Activated T-cell treated with anti-CD3 and anti-CD28 coated beads, Interleukin-2, amount 50 U/mL, for 72 hours (primary cell): ENCODE results near the gene HEXD. TPM values are rescaled to one million over a fixed set of nuclear protein-coding genes. Genes with fewer than 3 reads are reported as not detected.
"Not testable (repeated sequence)": the region's sequence is repeated elsewhere in the genome, so short reads cannot be mapped to it uniquely, and the experiment has no call there.

Source experiments
- ATAC-seq, 2 donors: fragments of 150-1000 bp; cut with Tn5 transposase; replicated peaks in 1 of 2; 2 replicates each; pipeline ENCODE4 v1.10.0; 2021; ENCODE audit warnings: moderate library complexity in 2 of 2, mild to moderate bottlenecking in 1 of 2
- DNase-seq, 2 donors: peaks; one replicate each; pipeline ENCODE4 v3.0.0; 2021 to 2022; ENCODE audit warnings: mixed read lengths in 1 of 2
- H3K27ac Mint-ChIP-seq: one replicate; pipeline ENCODE4 v1.8.0; 2022; ENCODE audit warnings: mild to moderate bottlenecking, moderate library complexity, mixed read lengths
- H3K27me3 Mint-ChIP-seq: one replicate; pipeline ENCODE4 v1.8.0; 2022; ENCODE audit warnings: low read depth, mixed read lengths
- H3K36me3 Mint-ChIP-seq, 2 donors: one replicate each; pipeline ENCODE4 v1.8.0; 2022; ENCODE audit warnings: mixed read lengths in 2 of 2, mild to moderate bottlenecking in 1 of 2; ENCODE audit not compliant: insufficient read depth in 2 of 2
- H3K4me1 Mint-ChIP-seq: one replicate; pipeline ENCODE4 v1.8.0; 2022; ENCODE audit warnings: low read depth, mixed read lengths
- H3K4me3 Mint-ChIP-seq, 2 donors: one replicate each; pipeline ENCODE4 v1.8.0; 2022; ENCODE audit warnings: mild to moderate bottlenecking in 2 of 2, mixed read lengths in 2 of 2, moderate library complexity in 2 of 2
- H3K9me3 Mint-ChIP-seq, 2 donors: one replicate each; pipeline ENCODE4 v1.8.0; 2022; ENCODE audit warnings: mixed read lengths in 2 of 2
- total RNA-seq, 2 donors: library from RNA; stranded (reverse); gene quantifications; one replicate each; pipeline ENCODE4 v1.2.3, GENCODE V29; 2022

The HEXD gene
- total RNA-seq, 2 donors from 2014 or later, result 26.4 to 26.7 TPM

GRCh38 chr17:82377294-82377693 is 40.9 kb upstream of the HEXD start:
- not testable (repeated sequence) for H3K27ac Mint-ChIP-seq, H3K4me3 Mint-ChIP-seq, ATAC-seq, DNase-seq, H3K9me3 Mint-ChIP-seq, H3K36me3 Mint-ChIP-seq
- Mint-ChIP-seq H3K4me1 (peaks cover 18% of the 10 kb centered on the region), H3K27me3 (peaks cover 57% of the 10 kb centered on the region)

GRCh38 chr17:82377924-82378740 is 40.0 kb upstream of the HEXD start:
- no peak overlapping the region for H3K4me3 Mint-ChIP-seq

GRCh38 chr17:82378741-82379021 is 39.5 kb upstream of the HEXD start:
- peaks cover 43% of the 10 kb centered on the region for H3K27me3 Mint-ChIP-seq
- H3K4me1 Mint-ChIP-seq, result peaks cover 5% of the 10 kb centered on the region
- no peak overlapping the region for H3K27ac Mint-ChIP-seq
- H3K36me3 Mint-ChIP-seq, result no peaks in the 10 kb centered on the region
- H3K4me3 Mint-ChIP-seq, result no peak overlapping the region
- no peaks in the 10 kb centered on the region for H3K9me3 Mint-ChIP-seq
- DNase-seq, result no peak
- ATAC-seq, result no peak

More at GRCh38 chr17:82377924-82378740, 40.0 kb upstream of the HEXD start:
- ATAC-seq (no peak), DNase-seq (no peak)
- Mint-ChIP-seq H3K27me3 (peaks cover 49% of the 10 kb centered on the region), H3K9me3 (no peaks in the 10 kb centered on the region), H3K27ac (no peak overlapping the region), H3K4me1 (peaks cover 10% of the 10 kb centered on the region), H3K36me3 (no peaks in the 10 kb centered on the region)

GRCh38 chr17:82380860-82381702 is 37.1 kb upstream of the HEXD start:
- peak; percentile 28 to 41 for ATAC-seq
- no peak overlapping the region for H3K4me3 Mint-ChIP-seq

GRCh38 chr17:82381703-82382009 is 36.5 kb upstream of the HEXD start:
- not testable (repeated sequence) for H3K9me3 Mint-ChIP-seq, ATAC-seq, H3K27ac Mint-ChIP-seq, DNase-seq, H3K36me3 Mint-ChIP-seq, H3K4me1 Mint-ChIP-seq, H3K4me3 Mint-ChIP-seq
- peaks cover 37% of the 10 kb centered on the region for H3K27me3 Mint-ChIP-seq

More at GRCh38 chr17:82380860-82381702, 37.1 kb upstream of the HEXD start:
- no peak overlapping the region for H3K27ac Mint-ChIP-seq
- H3K4me1 Mint-ChIP-seq, result peaks cover 5% of the 10 kb centered on the region
- DNase-seq, result no peak
- peaks cover 37% of the 10 kb centered on the region for H3K27me3 Mint-ChIP-seq
- no peaks in the 10 kb centered on the region for H3K36me3 Mint-ChIP-seq
- H3K9me3 Mint-ChIP-seq, result no peaks in the 10 kb centered on the region

GRCh38 chr17:82382220-82382932 is 35.8 kb upstream of the HEXD start:
- H3K27ac Mint-ChIP-seq, ATAC-seq, H3K36me3 Mint-ChIP-seq, H3K9me3 Mint-ChIP-seq, DNase-seq, H3K4me3 Mint-ChIP-seq, H3K4me1 Mint-ChIP-seq: not testable (repeated sequence)
- peaks cover 34% of the 10 kb centered on the region for H3K27me3 Mint-ChIP-seq

GRCh38 chr17:82382933-82383255 is 35.3 kb upstream of the HEXD start:
- Mint-ChIP-seq H3K27ac (no peak overlapping the region), H3K9me3 (no peaks in the 10 kb centered on the region), H3K4me3 (no peak overlapping the region), H3K27me3 (peaks cover 28% of the 10 kb centered on the region), H3K4me1 (peaks cover 5% of the 10 kb centered on the region), H3K36me3 (no peaks in the 10 kb centered on the region)
- ATAC-seq, result no peak
- DNase-seq, result no peak

- H3K27me3 Mint-ChIP-seq, result peaks cover 28% of the 10 kb centered on the region
- H3K36me3 Mint-ChIP-seq, result no peaks in the 10 kb centered on the region
These were observed 34.7 kb upstream of the HEXD start for GRCh38 chr17:82383411-82383810.

GRCh38 chr17:82384051-82384729 is 34.0 kb upstream of the HEXD start:
- peaks cover 22% of the 10 kb centered on the region for H3K27me3 Mint-ChIP-seq
- no peak overlapping the region for H3K4me3 Mint-ChIP-seq
- DNase-seq, result no peak
- no peaks in the 10 kb centered on the region for H3K9me3 Mint-ChIP-seq
- no peaks in the 10 kb centered on the region for H3K36me3 Mint-ChIP-seq
- H3K27ac Mint-ChIP-seq, result no peak overlapping the region
- no peaks in the 10 kb centered on the region for H3K4me1 Mint-ChIP-seq
- ATAC-seq, result no peak

More at GRCh38 chr17:82383411-82383810, 34.7 kb upstream of the HEXD start:
- H3K4me3 Mint-ChIP-seq, result no peak overlapping the region
- peaks cover 5% of the 10 kb centered on the region for H3K4me1 Mint-ChIP-seq
- H3K9me3 Mint-ChIP-seq, result no peaks in the 10 kb centered on the region
- ATAC-seq (no peak), DNase-seq (no peak)
- no peak overlapping the region for H3K27ac Mint-ChIP-seq

- ATAC-seq, result peak in 1 of 2 donors; percentile 19
- Mint-ChIP-seq H3K27me3 (peaks cover 19% of the 10 kb centered on the region), H3K4me1 (no peaks in the 10 kb centered on the region), H3K9me3 (no peaks in the 10 kb centered on the region), H3K4me3 (no peak overlapping the region), H3K27ac (no peak overlapping the region), H3K36me3 (no peaks in the 10 kb centered on the region)
- no peak for DNase-seq
These were observed 33.2 kb upstream of the HEXD start for GRCh38 chr17:82384730-82385481.

GRCh38 chr17:82385559-82386254 is 32.4 kb upstream of the HEXD start:
- ATAC-seq (no peak), DNase-seq (no peak)
- no peaks in the 10 kb centered on the region for H3K9me3 Mint-ChIP-seq
- H3K4me3 Mint-ChIP-seq, result no peak overlapping the region
- H3K27ac Mint-ChIP-seq, result no peak overlapping the region
- H3K36me3 Mint-ChIP-seq, result no peaks in the 10 kb centered on the region
- H3K4me1 Mint-ChIP-seq, result no peaks in the 10 kb centered on the region
- peaks cover 11% of the 10 kb centered on the region for H3K27me3 Mint-ChIP-seq

- H3K4me1 Mint-ChIP-seq, result no peaks in the 10 kb centered on the region
- no peak overlapping the region for H3K4me3 Mint-ChIP-seq
- peaks cover 5% of the 10 kb centered on the region for H3K27me3 Mint-ChIP-seq
- H3K27ac Mint-ChIP-seq, result no peak overlapping the region
- ATAC-seq, result no peak
- H3K9me3 Mint-ChIP-seq, result no peaks in the 10 kb centered on the region
- DNase-seq, result no peak
- no peaks in the 10 kb centered on the region for H3K36me3 Mint-ChIP-seq
These were observed 31.8 kb upstream of the HEXD start for GRCh38 chr17:82386255-82386831.
